ENCODE data around the gene ZBP1.

GRCh38 chr20:57620274-57620990 is at the start of gene ZBP1:
- TF ChIP-seq CTCF (IDR thresholded peaks at IDR 0.05; ENCODE audit: low read depth, low read length) (no peak), EZH2phosphoT487 (IDR thresholded peaks at IDR 0.05; ENCODE audit: low read depth) (no peak)
